NCI-H2171 treated with DMSO at 0.1 percent for 48 hours (cell line): ENCODE results near the gene LRRC4C.

ENCODE experiments used
- DNase-seq: peaks from one replicate; lab custom pipeline; 2025; lab: John Stamatoyannopoulos, UW

The LRRC4C gene

DNA sequence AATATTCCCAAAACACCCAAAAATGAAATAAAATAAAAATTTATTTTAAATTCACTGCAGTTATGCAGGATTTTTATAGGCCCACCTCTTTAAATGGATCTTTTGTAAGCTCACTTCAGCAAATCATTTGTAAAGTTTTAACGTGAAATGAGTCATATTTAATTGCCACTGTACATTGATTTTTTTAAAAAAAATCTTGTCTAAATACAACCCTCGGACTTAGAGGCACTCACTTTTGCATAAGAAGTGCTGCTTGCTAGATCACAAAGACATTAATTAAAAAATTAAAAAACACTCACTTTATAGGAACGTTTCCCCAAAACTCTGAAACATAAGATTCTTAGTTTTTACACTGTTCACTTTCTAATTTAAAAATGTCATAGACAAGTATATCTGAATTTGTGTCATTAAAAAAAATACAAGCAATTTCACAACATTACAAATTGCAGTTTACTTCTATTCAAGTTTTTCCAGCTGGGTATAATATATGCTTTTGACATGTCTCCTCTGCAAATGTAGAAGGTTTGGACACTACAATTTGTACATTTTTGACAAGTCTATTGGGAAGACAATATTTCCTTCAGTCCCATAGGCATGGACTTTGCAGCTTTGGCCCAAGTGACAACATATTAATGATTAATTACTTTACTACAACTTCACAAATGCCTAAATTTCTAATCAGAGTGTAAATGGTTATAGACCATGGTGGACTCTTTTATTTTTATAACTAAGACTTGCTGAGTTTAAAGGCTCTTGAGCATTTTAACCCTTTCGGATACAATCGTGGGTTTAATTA lies 1088.4 kb downstream of the LRRC4C start:
- DNase-seq, result no peak

DNA sequence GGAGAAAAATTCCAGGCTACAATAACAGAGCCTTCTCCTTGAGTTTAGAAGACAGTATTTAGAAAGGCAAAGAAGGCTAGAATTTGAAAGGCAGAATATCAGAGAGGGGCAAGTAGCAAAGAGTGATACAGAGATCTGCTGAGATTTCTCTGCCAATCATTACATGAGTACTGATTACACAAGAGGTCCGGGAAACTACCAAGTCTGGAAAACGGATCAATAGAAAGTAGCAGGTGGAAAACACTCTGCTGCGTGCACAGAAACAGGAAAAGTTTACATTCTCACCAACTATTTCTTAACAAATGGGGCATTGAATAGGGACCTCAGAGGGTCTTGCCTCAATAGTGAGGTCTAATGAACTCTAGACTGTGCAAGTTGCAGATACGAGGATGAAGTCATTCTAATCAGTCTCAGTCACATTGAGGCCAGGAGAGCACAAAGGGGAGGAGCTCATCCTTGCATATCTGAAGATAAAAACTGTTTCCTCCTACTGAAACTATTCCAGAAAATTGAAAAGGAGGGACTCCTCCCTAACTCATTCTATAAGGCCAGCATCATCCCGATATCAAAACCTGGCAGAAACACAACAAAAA lies 1099.2 kb downstream of the LRRC4C start:
- no peak for DNase-seq

GRCh38 chr11:40354121-40354520 lies 1105.3 kb downstream of the LRRC4C start:
- no peak for DNase-seq

GRCh38 chr11:40340911-40341310 lies 1118.5 kb downstream of the LRRC4C start:
- DNase-seq, result no peak

DNA sequence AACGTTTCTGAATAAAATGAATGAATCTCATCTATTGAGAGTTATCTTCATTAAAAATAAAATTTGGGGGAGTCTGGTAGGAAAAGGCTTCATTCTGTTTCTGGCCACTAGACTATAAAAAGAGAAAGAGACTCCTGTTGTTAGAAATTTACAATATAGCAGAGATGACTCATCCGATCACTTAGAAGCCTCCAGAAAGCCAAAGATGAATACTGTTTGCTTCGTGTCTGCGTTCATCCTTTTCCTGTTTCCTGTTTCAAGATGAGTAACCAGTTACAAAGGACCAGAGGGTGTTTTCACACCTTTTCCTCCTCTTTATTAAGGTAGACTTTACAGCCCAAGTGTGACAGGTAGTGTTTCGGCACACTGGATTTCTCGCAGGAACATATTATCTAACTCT lies 1120.7 kb downstream of the LRRC4C start:
- no peak for DNase-seq

- DNase-seq, result no peak
Observed at GRCh38 chr11:40338062-40338461, 1121.4 kb downstream of the LRRC4C start.

GRCh38 chr11:40337118-40337517 lies 1122.3 kb downstream of the LRRC4C start:
- no peak for DNase-seq

DNA sequence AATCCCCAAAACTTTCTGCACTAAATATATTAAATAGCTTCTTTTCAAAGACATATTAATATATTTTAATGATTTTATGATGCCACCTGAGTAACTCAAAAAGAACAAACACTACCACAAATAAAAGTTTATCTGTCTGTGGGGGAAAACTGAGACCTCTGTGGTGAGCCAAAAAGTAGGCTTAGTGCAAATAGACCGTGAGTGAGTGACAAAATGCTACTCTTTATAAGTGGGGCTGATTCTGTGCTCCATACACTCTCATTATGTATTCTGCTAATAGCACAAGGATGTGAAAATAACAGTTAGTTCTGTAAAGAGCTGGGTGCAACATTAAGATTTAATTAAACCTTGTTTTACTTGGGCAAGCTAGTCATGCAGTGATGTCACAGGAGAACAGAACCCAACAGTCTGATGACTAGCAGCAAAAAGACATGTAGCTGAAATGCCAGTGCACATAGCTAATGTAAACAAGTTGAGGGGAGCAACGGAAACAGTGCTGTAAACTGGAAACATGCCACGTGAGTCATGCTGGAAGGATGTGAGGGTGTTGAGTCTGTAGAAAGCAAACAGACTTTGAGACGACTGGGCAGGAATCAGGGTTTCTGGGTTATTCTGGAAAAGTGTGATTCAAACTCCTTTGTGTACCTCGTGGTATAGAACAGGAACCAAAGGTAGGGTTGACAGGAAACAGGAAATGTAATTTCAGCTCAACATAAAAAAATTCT lies 1130.4 kb downstream of the LRRC4C start:
- no peak for DNase-seq

DNA sequence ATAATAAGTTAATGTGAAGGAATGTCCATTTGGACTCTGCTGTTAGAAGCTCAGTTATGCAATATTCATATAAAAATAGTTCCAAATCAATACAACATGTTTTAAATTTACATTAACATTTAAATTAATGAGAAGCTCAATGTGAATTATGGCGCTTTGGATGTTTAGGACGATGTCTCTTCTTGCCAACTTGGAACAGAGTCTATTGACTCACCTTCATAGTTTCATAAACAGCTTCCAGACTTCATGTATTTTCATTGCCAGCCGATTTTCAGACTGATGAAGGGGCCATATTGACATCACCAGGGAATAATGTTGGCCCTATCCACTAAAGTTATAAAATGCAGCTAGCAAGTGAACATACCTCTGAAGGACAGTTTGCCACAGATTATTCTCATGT lies 1136.2 kb downstream of the LRRC4C start:
- no peak for DNase-seq

GRCh38 chr11:40321537-40321936 lies 1137.9 kb downstream of the LRRC4C start:
- no peak for DNase-seq

- no peak for DNase-seq
Observed at GRCh38 chr11:40316171-40316570, 1143.3 kb downstream of the LRRC4C start.

- DNase-seq, result no peak
Observed at GRCh38 chr11:40315122-40315521, 1144.3 kb downstream of the LRRC4C start.

DNA sequence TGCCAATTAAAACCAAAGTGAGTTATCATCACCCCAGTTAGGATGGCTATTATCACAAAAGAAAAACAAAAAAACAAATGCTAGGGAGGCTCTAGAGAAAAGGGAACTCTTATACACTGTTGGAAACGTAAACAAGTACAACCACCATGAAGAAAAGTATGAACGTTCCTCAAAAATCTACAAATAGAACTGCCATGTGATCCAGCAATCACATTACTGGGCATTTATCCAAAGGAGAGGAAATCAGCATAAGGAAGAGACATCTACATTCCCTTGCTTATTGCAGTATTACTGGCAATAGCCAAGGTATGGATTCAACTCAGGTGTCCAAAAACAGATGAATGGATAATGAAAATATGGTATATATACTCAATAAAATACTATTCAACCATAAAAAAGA lies 1145.1 kb downstream of the LRRC4C start:
- DNase-seq, result no peak

GRCh38 chr11:40306938-40307548 lies 1152.4 kb downstream of the LRRC4C start:
- no peak for DNase-seq

GRCh38 chr11:40302669-40303068 lies 1156.8 kb downstream of the LRRC4C start:
- no peak for DNase-seq

GRCh38 chr11:40295466-40295865 lies 1164.0 kb downstream of the LRRC4C start:
- no peak for DNase-seq

DNA sequence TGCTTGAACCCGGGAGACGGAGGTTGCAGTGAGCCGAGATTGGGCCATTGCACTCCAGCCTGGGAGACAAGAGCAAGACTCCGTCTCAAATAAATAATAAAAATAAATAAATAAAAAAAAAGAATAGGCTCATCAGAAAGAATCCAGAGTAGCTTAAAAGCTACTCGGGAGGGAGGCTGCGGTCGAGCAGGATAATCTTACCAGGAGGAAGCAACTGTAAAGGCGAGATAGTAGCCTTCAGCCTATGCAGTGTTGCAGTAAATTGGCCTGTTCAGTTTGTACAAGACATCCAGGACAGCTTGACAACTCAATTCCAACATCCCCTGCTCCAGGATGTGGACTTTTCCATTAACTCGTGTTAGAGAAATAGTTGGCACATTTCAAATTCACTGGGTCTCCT lies 1164.7 kb downstream of the LRRC4C start:
- DNase-seq, result no peak

DNA sequence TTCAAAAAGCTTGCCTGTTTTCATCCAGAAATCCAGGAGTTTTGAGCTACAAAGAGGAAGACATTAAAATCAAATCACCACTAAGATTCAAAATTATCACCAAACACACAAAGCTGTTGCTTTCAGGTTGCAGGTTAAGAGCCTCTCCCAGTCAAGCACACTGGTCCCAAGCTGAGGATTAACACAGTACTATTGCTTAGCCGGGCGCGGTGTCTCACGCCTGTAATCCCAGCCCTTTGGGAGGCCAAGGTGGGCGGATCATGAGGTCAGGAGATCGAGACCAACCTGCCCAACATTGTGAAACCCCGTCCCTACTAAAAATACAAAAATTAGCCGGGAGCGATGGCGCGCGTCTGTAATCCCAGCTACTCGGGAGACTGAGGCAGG lies 1165.1 kb downstream of the LRRC4C start:
- no peak for DNase-seq

GRCh38 chr11:40293655-40294348 lies 1165.7 kb downstream of the LRRC4C start:
- peak; percentile 57 for DNase-seq

DNA sequence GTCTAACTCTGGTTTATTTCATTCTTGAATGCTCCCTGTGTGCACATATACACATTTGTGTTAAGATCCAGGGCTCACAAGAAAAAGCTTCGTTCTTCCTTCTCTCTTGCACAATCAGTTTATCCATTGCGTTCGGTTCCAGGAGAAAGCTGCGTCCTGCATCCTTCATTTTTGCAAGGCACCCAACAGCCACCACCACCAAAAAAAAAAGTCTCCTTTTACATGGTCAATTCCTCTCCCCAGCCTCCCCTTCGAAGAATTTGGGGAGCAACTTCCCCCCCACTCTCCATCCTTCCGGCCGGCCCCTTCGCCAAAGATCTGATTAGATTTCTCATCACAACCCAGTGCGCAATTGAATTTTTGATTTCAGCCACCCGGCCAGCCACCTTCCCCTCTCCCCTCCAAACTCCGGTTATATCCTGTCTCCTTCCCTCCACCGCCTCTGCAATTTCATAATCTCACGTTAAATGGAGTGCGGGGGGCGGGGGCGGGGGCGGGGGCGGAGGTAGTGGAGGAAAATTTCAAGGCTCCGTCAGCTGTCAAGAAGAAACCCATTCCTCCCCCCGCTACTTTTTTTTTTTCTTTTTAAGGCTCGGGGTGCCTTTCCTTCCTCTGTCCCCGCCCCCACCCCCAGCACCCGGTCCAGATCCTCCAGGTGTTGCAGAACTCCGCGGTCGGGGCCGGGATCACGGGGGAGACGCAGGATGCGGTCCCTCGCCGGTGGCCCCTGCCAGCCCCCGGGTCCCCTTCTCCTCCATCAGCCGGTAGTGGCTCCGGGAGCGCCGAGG lies 1166.5 kb downstream of the LRRC4C start:
- no peak for DNase-seq

GRCh38 chr11:40291741-40292140 lies 1167.7 kb downstream of the LRRC4C start:
- DNase-seq, result no peak
